CD14-positive monocyte (primary cell): ENCODE data around the gene ATP13A3. TPM values are rescaled to one million over a fixed set of nuclear protein-coding genes. Genes with fewer than 3 reads are reported as not detected.

Source experiments
- DNase-seq, 3 donors: peaks; one replicate each; pipeline ENCODE4 v3.0.0-alpha.2; 2011 to 2022
- H2AFZ ChIP-seq: 2 replicates; pipeline ENCODE4 v1.6.0; 2012; ENCODE audit warnings: mild to moderate bottlenecking, low read depth, low read length, inconsistent platforms; ENCODE audit not compliant: insufficient read depth, poor library complexity, severe bottlenecking
- H3K27ac ChIP-seq, 2 donors: 1 replicate in 1 of 2; 2 replicates in 1 of 2; pipeline ENCODE4 v1.5.1; 2012 to 2013; ENCODE audit warnings: low read length in 2 of 2, control low read depth in 1 of 2, inconsistent platforms in 1 of 2, low read depth in 1 of 2, mild to moderate bottlenecking in 1 of 2
- H3K27me3 ChIP-seq, 2 donors: one replicate each; pipeline versions ENCODE4 v1.6.0 to v1.6.1; 2011 to 2013; ENCODE audit warnings: low read length in 2 of 2; ENCODE audit not compliant: control insufficient read depth in 2 of 2, insufficient read depth in 2 of 2
- H3K36me3 ChIP-seq, 2 donors: replicated peaks in 1 of 2; 1 replicate in 1 of 2; 2 replicates in 1 of 2; pipeline versions ENCODE4 v1.5.1 to v1.6.1; 2012 to 2013; ENCODE audit warnings: low read length in 2 of 2, control low read depth in 1 of 2, inconsistent platforms in 1 of 2, mild to moderate bottlenecking in 1 of 2; ENCODE audit not compliant: insufficient read depth in 2 of 2, control insufficient read depth in 1 of 2
- H3K4me1 ChIP-seq, 2 donors: 1 replicate in 1 of 2; 2 replicates in 1 of 2; pipeline versions ENCODE4 v1.5.1 to v1.6.1; 2012 to 2013; ENCODE audit warnings: low read length in 2 of 2, control low read depth in 1 of 2, inconsistent platforms in 1 of 2, mild to moderate bottlenecking in 1 of 2, moderate library complexity in 1 of 2; ENCODE audit not compliant: insufficient read depth in 2 of 2, control insufficient read depth in 1 of 2
- H3K4me2 ChIP-seq: replicated peaks from 2 replicates; pipeline ENCODE3; 2012; ENCODE audit warnings: low read length, moderate library complexity, mild to moderate bottlenecking; ENCODE audit not compliant: poor library complexity, severe bottlenecking; ENCODE audit errors: extremely low read depth
- H3K4me3 ChIP-seq, 3 experiments: fragments of 200-600 bp in 1 of 3; sonication (generic) in 1 of 3; replicated peaks in 1 of 3; 1 replicate in 2 of 3; 2 replicates in 1 of 3; pipeline ENCODE4 v1.5.1; 2011 to 2013; ENCODE audit warnings: low read length in 3 of 3, mild to moderate bottlenecking in 3 of 3, control low read depth in 2 of 3, low read depth in 2 of 3, inconsistent platforms in 1 of 3, moderate library complexity in 1 of 3
- H3K79me2 ChIP-seq: 2 replicates; pipeline ENCODE4 v1.6.0; 2012; ENCODE audit warnings: mild to moderate bottlenecking, control low read depth, inconsistent platforms, low read length, moderate library complexity; ENCODE audit not compliant: insufficient read depth
- H3K9ac ChIP-seq: 2 replicates; pipeline ENCODE4 v1.6.0; 2017; ENCODE audit warnings: low read length, mild to moderate bottlenecking; ENCODE audit not compliant: insufficient read depth, poor library complexity, severe bottlenecking
- H3K9me3 ChIP-seq, 2 donors: replicated peaks in 1 of 2; 1 replicate in 1 of 2; 2 replicates in 1 of 2; pipeline versions ENCODE4 v1.5.1 to v1.6.1; 2012 to 2013; ENCODE audit warnings: low read length in 2 of 2, control low read depth in 1 of 2; ENCODE audit not compliant: control insufficient read depth in 1 of 2, insufficient read depth in 1 of 2
- H4K20me1 ChIP-seq: 2 replicates; pipeline ENCODE4 v1.6.0; 2012; ENCODE audit warnings: mild to moderate bottlenecking, low read length, control low read depth, moderate library complexity; ENCODE audit not compliant: insufficient read depth
- H3K27ac Mint-ChIP-seq, 7 donors: one replicate each; pipeline ENCODE4 v1.8.0; 2020; ENCODE audit warnings: mild to moderate bottlenecking in 7 of 7, mixed read lengths in 7 of 7, moderate library complexity in 6 of 7, inconsistent platforms in 2 of 7
- H3K27me3 Mint-ChIP-seq, 3 donors: one replicate each; pipeline ENCODE4 v1.8.0; 2021 to 2022; ENCODE audit warnings: low read depth in 3 of 3, mild to moderate bottlenecking in 3 of 3, mixed read lengths in 3 of 3, moderate library complexity in 3 of 3, inconsistent platforms in 1 of 3
- H3K36me3 Mint-ChIP-seq, 2 donors: one replicate each; pipeline ENCODE4 v1.8.0; 2020; ENCODE audit warnings: mixed read lengths in 2 of 2, inconsistent platforms in 1 of 2, mild to moderate bottlenecking in 1 of 2
- H3K4me1 Mint-ChIP-seq: one replicate; pipeline ENCODE4 v1.8.0; 2020; ENCODE audit warnings: mild to moderate bottlenecking, mixed read lengths
- H3K4me3 Mint-ChIP-seq, 2 donors: one replicate each; pipeline ENCODE4 v1.8.0; 2020; ENCODE audit warnings: mild to moderate bottlenecking in 2 of 2, mixed read lengths in 2 of 2, moderate library complexity in 1 of 2
- H3K9me3 Mint-ChIP-seq, 7 donors: one replicate each; pipeline ENCODE4 v1.8.0; 2020 to 2022; ENCODE audit warnings: mixed read lengths in 7 of 7, mild to moderate bottlenecking in 6 of 7, moderate library complexity in 6 of 7, inconsistent platforms in 2 of 7
- CTCF ChIP-seq: fragments of 200-600 bp; IDR thresholded peaks from one replicate; pipeline ENCODE4 v1.8.0; 2022; ENCODE audit warnings: antibody characterized with exemption, mild to moderate bottlenecking
- WGBS: methylation state at CpG from one replicate; pipeline ENCODE4 v1.1.5; 2013; ENCODE audit warnings: missing lambda C conversion rate; ENCODE audit not compliant: insufficient coverage; 5-methylcytosine and 5-hydroxymethylcytosine counted together
- intact Hi-C, 2 donors: fragments of 100-400 bp; cut with micrococcal nuclease; formaldehyde crosslinking; loops; one replicate each; pipeline versions ENCODE4 v1.15.0 to v1.15.1; 2023
- polyA plus RNA-seq, 3 donors: library from polyadenylated mRNA; depleted of rRNA in 1 of 3; unstranded in 2 of 3; stranded (reverse) in 1 of 3; fragments of 300-500 nt in 2 of 3; fragments of >200 nt in 1 of 3; fragmentation: Illumina TruSeq in 2 of 3; gene quantifications; 1 replicate in 2 of 3; 2 replicates in 1 of 3; pipeline ENCODE4 v1.2.3, GENCODE V29; 2012 to 2021

ATP13A3 gene
- polyA plus RNA-seq, 3 donors = 4.7 to 19.5 (median 5.2) TPM

GRCh38 chr3:194383276-194383940, 103.4 kb downstream of the ATP13A3 start:
- Mint-ChIP-seq H3K9me3 (no peaks in the 10 kb centered on the region), H3K4me1 (peaks cover 2% of the 10 kb centered on the region), H3K27me3 (peaks cover 14 to 15% (median 15%) of the 10 kb centered on the region in 3 donors), H3K27ac (no peak overlapping the region), H3K36me3 (no peaks in the 10 kb centered on the region), H3K4me3 (no peak overlapping the region)
- H2AFZ ChIP-seq = no peak overlapping the region
- H3K36me3 ChIP-seq = no peaks in the 10 kb centered on the region
- H3K4me1 ChIP-seq = no peaks in the 10 kb centered on the region
- H3K27me3 ChIP-seq = no peaks in the 10 kb centered on the region
- DNase-seq = no peak
- intact Hi-C loops = no loop called here
- H3K4me2 ChIP-seq = no peak overlapping the region
- H3K9me3 ChIP-seq = no peaks in the 10 kb centered on the region
- no peak for TF ChIP-seq CTCF
- H3K27ac ChIP-seq = no peak overlapping the region
- no peaks in the 10 kb centered on the region for H4K20me1 ChIP-seq
- no peak overlapping the region for H3K9ac ChIP-seq
- H3K4me3 ChIP-seq = no peak overlapping the region
- WGBS = 91% methylated on average over 9 of the region's 14 CpGs
- no peaks in the 10 kb centered on the region for H3K79me2 ChIP-seq

- H3K9me3 ChIP-seq = no peaks in the 10 kb centered on the region
- no peak for DNase-seq
- H3K27me3 Mint-ChIP-seq = peaks cover 14 to 15% (median 15%) of the 10 kb centered on the region in 3 donors
- no peaks in the 10 kb centered on the region for H3K27me3 ChIP-seq
- no peak overlapping the region for H3K27ac ChIP-seq
- intact Hi-C loops = no loop called here
- no peak overlapping the region for H3K27ac Mint-ChIP-seq
- H3K4me3 Mint-ChIP-seq = no peak overlapping the region
- no peak overlapping the region for H3K9ac ChIP-seq
- H3K79me2 ChIP-seq = no peaks in the 10 kb centered on the region
- no peaks in the 10 kb centered on the region for H3K36me3 Mint-ChIP-seq
- H2AFZ ChIP-seq = no peak overlapping the region
- no peaks in the 10 kb centered on the region for H3K9me3 Mint-ChIP-seq
- H3K4me3 ChIP-seq = no peak overlapping the region
- H3K36me3 ChIP-seq = no peaks in the 10 kb centered on the region
- H3K4me1 Mint-ChIP-seq = peaks cover 2% of the 10 kb centered on the region
- H3K4me1 ChIP-seq = no peaks in the 10 kb centered on the region
- no peak overlapping the region for H3K4me2 ChIP-seq
- H4K20me1 ChIP-seq = no peaks in the 10 kb centered on the region
- WGBS = 48% methylated on average over 4 of the region's 9 CpGs
- TF ChIP-seq CTCF = no peak
Measured at GRCh38 chr3:194382892-194383223, 103.9 kb downstream of the ATP13A3 start.
